GM12878 (cell line): ENCODE results near the gene SPANXN4. TPM values are rescaled to one million over a fixed set of nuclear protein-coding genes. Genes with fewer than 3 reads are reported as not detected.

Experiments used
- ATAC-seq: fragments of 200-7000 bp; cut with Tn5 transposase; 3 replicates; pipeline ENCODE4 v1.9.1; 2020; ENCODE audit warnings: mild to moderate bottlenecking, moderate library complexity
- BruUV-seq: library from RNA; stranded (reverse); fragments of 400-500 nt; replicated peaks from 2 replicates; lab custom pipeline; 2021; lab: Mats Ljungman, UMichigan
- CTCF ChIA-PET: fragments of 300-600 bp; sonication (Branson Sonifier 250); formaldehyde crosslinking; extraction: SDS; loops from one replicate; lab custom pipeline; 2021; ENCODE audit warnings: inconsistent platforms; lab: Yijun Ruan, JAX
- POLR2A ChIA-PET: fragments of 350-600 bp; formaldehyde crosslinking; extraction: SDS; loops from one replicate; lab custom pipeline; 2021; ENCODE audit warnings: inconsistent platforms; lab: Charles Lee
- RAD21 ChIA-PET: fragments of 300-600 bp; sonication (Branson Sonifier 250); formaldehyde crosslinking; loops from one replicate; lab custom pipeline; 2023; ENCODE audit warnings: antibody characterized with exemption; ENCODE audit not compliant: unreplicated experiment; lab: Charles Lee
- SMC1A ChIA-PET: fragments of 300-600 bp; sonication (Branson Sonifier 250); formaldehyde crosslinking; loops from one replicate; lab custom pipeline; 2023; ENCODE audit not compliant: unreplicated experiment, uncharacterized antibody; lab: Charles Lee
- DNase-seq: peaks from one replicate; pipeline ENCODE4 v3.0.0-alpha.2; 2011; ENCODE audit warnings: low read depth, low spot score
- FAIRE-seq: peaks from 3 replicates; lab custom pipeline; 2011; peaks lifted over from hg19 to GRCh38; lab: Jason Lieb, UNC
- H2AFZ ChIP-seq: 2 replicates; pipeline ENCODE4 v1.6.0; 2011; ENCODE audit warnings: low read depth, low read length, control low read depth; ENCODE audit not compliant: control insufficient read depth
- H3K27ac ChIP-seq: 2 replicates; pipeline ENCODE4 v1.5.1; 2011; ENCODE audit warnings: control low read depth; ENCODE audit not compliant: control insufficient read depth, insufficient read depth
- H3K27me3 ChIP-seq, 2 experiments: replicated peaks in 1 of 2; 2 replicates each; pipeline versions ENCODE4 v1.6.0 to v1.6.1; 2011; ENCODE audit warnings: low read length in 1 of 2; ENCODE audit not compliant: control insufficient read depth in 2 of 2, insufficient read depth in 2 of 2
- H3K36me3 ChIP-seq, 2 experiments: 2 replicates each; pipeline ENCODE4 v1.5.1; 2011; ENCODE audit warnings: low read length in 1 of 2; ENCODE audit not compliant: control insufficient read depth in 2 of 2, insufficient read depth in 2 of 2
- H3K4me1 ChIP-seq: 2 replicates; pipeline ENCODE4 v1.6.1; 2011; ENCODE audit warnings: mild to moderate bottlenecking, low read length, moderate library complexity, mixed read lengths; ENCODE audit not compliant: control insufficient read depth, insufficient read depth
- H3K4me2 ChIP-seq: 2 replicates; pipeline ENCODE4 v1.6.0; 2011; ENCODE audit warnings: control low read depth; ENCODE audit not compliant: control insufficient read depth, insufficient read depth
- H3K4me3 ChIP-seq: fragments of 200-600 bp; sonication (generic); 2 replicates; pipeline ENCODE4 v1.5.1; 2016
- H3K79me2 ChIP-seq: 2 replicates; pipeline ENCODE4 v1.6.0; 2011; ENCODE audit warnings: low read length; ENCODE audit not compliant: control insufficient read depth, insufficient read depth
- H3K9ac ChIP-seq: 2 replicates; pipeline ENCODE4 v1.8.0; 2011; ENCODE audit warnings: low read length, control low read depth, mixed read lengths; ENCODE audit not compliant: control insufficient read depth, insufficient read depth
- H3K9me3 ChIP-seq: replicated peaks from 3 replicates; pipeline ENCODE4 v1.5.1; 2011; ENCODE audit warnings: mild to moderate bottlenecking, low read length; ENCODE audit not compliant: control insufficient read depth, insufficient read depth
- H4K20me1 ChIP-seq: 2 replicates; pipeline ENCODE4 v1.6.0; 2011; ENCODE audit not compliant: control insufficient read depth, insufficient read depth
- ATF2 ChIP-seq: IDR thresholded peaks from 2 replicates; pipeline ENCODE4 v1.6.1; 2012; ENCODE audit warnings: low read length, inconsistent platforms
- BACH1 ChIP-seq: fragments of 450-650 bp; IDR thresholded peaks from 2 replicates; pipeline ENCODE4 v1.6.1; 2017; ENCODE audit warnings: mild to moderate bottlenecking, borderline replicate concordance
- BHLHE40 ChIP-seq, 2 experiments: fragments of 450-650 bp in 1 of 2; IDR thresholded peaks; 2 replicates each; pipeline ENCODE4 v1.6.1; 2011 to 2017; ENCODE audit warnings: low read depth in 2 of 2, borderline replicate concordance in 1 of 2, improper control_type of control experiment in 1 of 2, low read length in 1 of 2, mild to moderate bottlenecking in 1 of 2
- CHD2 ChIP-seq: IDR thresholded peaks from 2 replicates; pipeline ENCODE4 v1.6.1; 2011; ENCODE audit warnings: low read depth, low read length, improper control_type of control experiment, borderline replicate concordance
- CREM ChIP-seq: IDR thresholded peaks from 2 replicates; pipeline ENCODE4 v1.6.1; 2014; ENCODE audit warnings: antibody characterized with exemption, low read depth
- CUX1 ChIP-seq: IDR thresholded peaks from 2 replicates; pipeline ENCODE4 v1.6.1; 2012; ENCODE audit warnings: improper control_type of control experiment, low read depth, low read length; ENCODE audit not compliant: insufficient replicate concordance
- EP300 ChIP-seq, 2 experiments: fragments of 150-350 bp in 1 of 2; IDR thresholded peaks; 2 replicates each; pipeline ENCODE4 v1.6.1; 2011 to 2012; ENCODE audit warnings: low read depth in 2 of 2, low read length in 2 of 2, borderline replicate concordance in 1 of 2, improper control_type of control experiment in 1 of 2, inconsistent platforms in 1 of 2; ENCODE audit not compliant: control insufficient read depth in 1 of 2
- HDGF ChIP-seq: fragments of 450-650 bp; IDR thresholded peaks from 2 replicates; pipeline ENCODE4 v1.6.1; 2016; ENCODE audit warnings: antibody characterized with exemption
- MEF2A ChIP-seq: IDR thresholded peaks from 2 replicates; pipeline ENCODE4 v1.6.1; 2011; ENCODE audit warnings: low read depth, mild to moderate bottlenecking, low read length, moderate library complexity; ENCODE audit not compliant: insufficient read depth
- MTA2 ChIP-seq: fragments of 450-650 bp; IDR thresholded peaks from 2 replicates; pipeline ENCODE4 v1.6.1; 2016; ENCODE audit warnings: low read depth, mild to moderate bottlenecking, moderate library complexity
- NFIC ChIP-seq: IDR thresholded peaks from 2 replicates; pipeline ENCODE4 v1.6.1; 2012; ENCODE audit warnings: low read depth, mild to moderate bottlenecking, inconsistent platforms, low read length, moderate library complexity
- NR2C1 ChIP-seq: fragments of 450-650 bp; IDR thresholded peaks from 2 replicates; pipeline ENCODE4 v1.6.1; 2017; ENCODE audit warnings: antibody characterized with exemption, mild to moderate bottlenecking, moderate library complexity
- PML ChIP-seq: IDR thresholded peaks from 2 replicates; pipeline ENCODE4 v1.6.1; 2012; ENCODE audit warnings: low read length, inconsistent platforms
- POLR2AphosphoS5 ChIP-seq: IDR thresholded peaks from 2 replicates; pipeline ENCODE4 v1.6.1; 2011; ENCODE audit warnings: mild to moderate bottlenecking, low read length, inconsistent platforms
- RFX5 ChIP-seq: IDR thresholded peaks from 2 replicates; pipeline ENCODE4 v1.6.1; 2011; ENCODE audit warnings: low read depth, low read length, improper control_type of control experiment
- SIN3A ChIP-seq: IDR thresholded peaks from 2 replicates; pipeline ENCODE4 v1.6.1; 2012; ENCODE audit warnings: low read depth, low read length, improper control_type of control experiment
- TBL1XR1 ChIP-seq: IDR thresholded peaks from 2 replicates; pipeline ENCODE4 v1.6.1; 2012; ENCODE audit warnings: low read depth, low read length, improper control_type of control experiment
- WGBS: methylation state at CpG from one replicate; pipeline ENCODE4 v1.1.6; 2016; ENCODE audit warnings: low lambda C conversion rate; ENCODE audit not compliant: insufficient replicate concordance, insufficient coverage; ENCODE audit errors: missing lambda C conversion rate; 5-methylcytosine and 5-hydroxymethylcytosine counted together
- in situ Hi-C: fragments of 300-500 bp; cut with MboI; formaldehyde crosslinking; loops from 9 replicates; pipeline ENCODE4 v1.14.3; 2018; ENCODE audit warnings: mixed read lengths
- intact Hi-C: fragments of 100-400 bp; cut with micrococcal nuclease; formaldehyde crosslinking; loops from one replicate; pipeline ENCODE4 v1.14.2; 2022; ENCODE audit not compliant: unreplicated experiment
- polyA plus RNA-seq, 11 experiments: library from polyadenylated mRNA; depleted of rRNA in 4 of 11; unstranded in 6 of 11; stranded (reverse) in 5 of 11; fragments of >200 nt; fragmentation: Nextera tagmentation in 4 of 11; fragmentation: Illumina TruSeq in 1 of 11; extraction: Ambion mirVana in 4 of 11; extraction: Trizol in 1 of 11; gene quantifications; 1 replicate in 1 of 11; 2 replicates in 10 of 11; pipeline versions ENCODE4 v1.2.1 to v1.2.3, GENCODE V29; 2011 to 2016; ENCODE audit warnings: inconsistent platforms in 2 of 11, missing spikeins in 2 of 11, low read depth in 1 of 11
- total RNA-seq, 4 experiments: library from RNA; depleted of rRNA in 3 of 4; stranded (reverse); fragments of >200 nt in 3 of 4; fragmentation: Illumina TruSeq in 1 of 4; extraction: Trizol in 1 of 4; gene quantifications; 2 replicates each; pipeline versions ENCODE4 v1.2.1 to v1.2.3, GENCODE V29; 2013 to 2021

The SPANXN4 gene
- total and polyA plus RNA-seq, 10 of the 15 experiments (the other 5 are each of a cell fraction or from before 2014, with no cell fraction given): not detected

- TF ChIP-seq POLR2AphosphoS5: no peak
- TF ChIP-seq PML: no peak
- no peak for TF ChIP-seq NR2C1
Measured at GRCh38 chrX:142978130-142978684, 47.5 kb upstream of the SPANXN4 start (continued).

- peak; percentile 18 for ATAC-seq
- H3K9ac ChIP-seq: no peak overlapping the region
- FAIRE-seq: no peak
- no TSS peak for BruUV-seq
- in situ Hi-C loops: no loop called here
- no peaks in the 10 kb centered on the region for H3K27me3 ChIP-seq
- intact Hi-C loops: no loop called here
- ChIA-PET SMC1A (interaction anchor here (1.4 kb wide), 1 partner anchor 76 kb away, joined by 3 read pairs; no protein-coding TSS in a partner anchor), CTCF (no interaction called here), POLR2A (no interaction called here), RAD21 (no interaction called here)
- no peak for DNase-seq
- no peak overlapping the region for H2AFZ ChIP-seq
- H3K4me1 ChIP-seq: peaks cover 16% of the 10 kb centered on the region
- peak overlapping the region; percentile 13; the same call in 1 of the 2 replicates for H3K4me2 ChIP-seq
- no peaks in the 10 kb centered on the region for H3K79me2 ChIP-seq
- WGBS: 23% methylated on average over 2 of the region's 2 CpGs
- no peak overlapping the region for H3K4me3 ChIP-seq
- no peaks in the 10 kb centered on the region for H4K20me1 ChIP-seq
- no peaks in the 10 kb centered on the region for H3K36me3 ChIP-seq
- H3K27ac ChIP-seq: no peak overlapping the region
- H3K9me3 ChIP-seq: no peaks in the 10 kb centered on the region; the same call in 2 of the 3 replicates
- TF ChIP-seq MTA2 (peak; percentile 56; the same call in 1 of the 2 replicates), CUX1 (peak; percentile 50), HDGF (no peak), NFIC (peak; percentile 59; the same call in 1 of the 2 replicates), SIN3A (no peak), PML (no peak), CHD2 (no peak), BHLHE40 (IDR thresholded peaks at IDR 0.05; ENCODE audit: borderline replicate concordance in 1 of 2, low read depth in 2 of 2, low read length in 1 of 2) (peak; percentile 38 to 70; a peak in 3 of 4 replicates), ATF2 (peak; percentile 24; the same call in 1 of the 2 replicates), CREM (peak; percentile 39; the same call in 1 of the 2 replicates), TBL1XR1 (peak; percentile 82), RFX5 (no peak), EP300 (IDR thresholded peaks at IDR 0.05; ENCODE audit: borderline replicate concordance in 1 of 2, control insufficient read depth in 1 of 2, low read depth in 2 of 2, low read length in 2 of 2) (peak in 1 of 2 experiments; percentile 80; a peak in 2 of 4 replicates), BACH1 (no peak), MEF2A (peak; percentile 83)
Measured at GRCh38 chrX:142982679-142983078, 43.0 kb upstream of the SPANXN4 start.
